Measurements from ENCODE around the gene CNR2. TPM values are rescaled to one million over a fixed set of nuclear protein-coding genes. Genes with fewer than 3 reads are reported as not detected.
A peak's percentile ranks its signal among the peaks of the same experiment; 100 is the strongest.
"Not testable (repeated sequence)": the region's sequence is repeated elsewhere in the genome, so short reads cannot be mapped to it uniquely, and the experiment has no call there.

CNR2 gene
- total and polyA plus RNA-seq, 7 donors = 0.23 to 4.2 TPM; not detected in 5

GRCh38 chr1:23902321-23903278, 10.6 kb downstream of the CNR2 start:
- peaks cover 0 to 8% (median 7%) of the 10 kb centered on the region in 4 donors for H3K4me1 ChIP-seq

GRCh38 chr1:23900017-23900416, 13.1 kb downstream of the CNR2 start:
- H3K27me3 ChIP-seq = peaks cover 3 to 12% (median 11%) of the 10 kb centered on the region in 3 donors
- WGBS, 2 donors = 69 to 80% methylated on average over 8 of the region's 8 CpGs
- H3K4me1 ChIP-seq; DNase-seq; H3K9me3 ChIP-seq; H3K27ac ChIP-seq; intact Hi-C loops (cut with DNase I); H3K4me3 ChIP-seq; H3K36me3 ChIP-seq: not testable (repeated sequence)

More at GRCh38 chr1:23902321-23903278, 10.6 kb downstream of the CNR2 start:
- no peak for DNase-seq
- Histone ChIP-seq H3K9me3 (no peaks in the 10 kb centered on the region), H3K4me3 (peak overlapping the region; percentile 12 to 56 (median 48)), H3K27ac (no peak overlapping the region), H3K36me3 (no peaks in the 10 kb centered on the region), H3K27me3 (peaks cover 3 to 20% (median 11%) of the 10 kb centered on the region in 3 donors)
- intact Hi-C loops (cut with DNase I) = no loop called here
- TF ChIP-seq POLR2AphosphoS5 (IDR thresholded peaks at IDR 0.05) (no peak), CTCF (IDR thresholded peaks at IDR 0.05) (no peak), EP300 (IDR thresholded peaks at IDR 0.05) (no peak), POLR2A (IDR thresholded peaks at IDR 0.05) (no peak)
- WGBS, 2 donors = 22 to 28% methylated on average over 92 of the region's 92 CpGs

GRCh38 chr1:23899070-23899469, 14.1 kb downstream of the CNR2 start:
- DNase-seq = no peak

GRCh38 chr1:23897083-23897482, 16.1 kb downstream of the CNR2 start:
- Histone ChIP-seq H3K27ac (no peak overlapping the region), H3K4me1 (no peaks in the 10 kb centered on the region), H3K4me3 (no peak overlapping the region), H3K9me3 (no peaks in the 10 kb centered on the region), H3K27me3 (no peaks in the 10 kb centered on the region), H3K36me3 (no peaks in the 10 kb centered on the region)
- DNase-seq = no peak
- 72 to 86% methylated on average over 6 of the region's 6 CpGs for WGBS, 2 donors
- TF ChIP-seq CTCF (IDR thresholded peaks at IDR 0.05) (no peak), EP300 (IDR thresholded peaks at IDR 0.05) (no peak), POLR2A (IDR thresholded peaks at IDR 0.05) (no peak), POLR2AphosphoS5 (IDR thresholded peaks at IDR 0.05) (no peak)
- intact Hi-C loops (cut with DNase I) = no loop called here

More at GRCh38 chr1:23899070-23899469, 14.1 kb downstream of the CNR2 start:
- H3K27ac ChIP-seq = no peak overlapping the region
- no peaks in the 10 kb centered on the region for H3K36me3 ChIP-seq
- H3K4me3 ChIP-seq = no peak overlapping the region
- intact Hi-C loops (cut with DNase I) = no loop called here
- H3K27me3 ChIP-seq = peaks cover 3 to 7% (median 7%) of the 10 kb centered on the region in 3 donors
- WGBS, 2 donors = 60 to 70% methylated on average over 3 of the region's 3 CpGs
- H3K9me3 ChIP-seq = no peaks in the 10 kb centered on the region
- TF ChIP-seq POLR2AphosphoS5 (IDR thresholded peaks at IDR 0.05) (no peak), CTCF (IDR thresholded peaks at IDR 0.05) (no peak), POLR2A (IDR thresholded peaks at IDR 0.05) (no peak), EP300 (IDR thresholded peaks at IDR 0.05) (no peak)
- H3K4me1 ChIP-seq = peaks cover 0 to 8% (median 7%) of the 10 kb centered on the region in 4 donors

- no peaks in the 10 kb centered on the region for H3K27me3 ChIP-seq
- no peak for DNase-seq
- no peak overlapping the region for H3K4me3 ChIP-seq
- H3K36me3 ChIP-seq = no peaks in the 10 kb centered on the region
- intact Hi-C loops (cut with DNase I) = no loop called here
- WGBS, 2 donors = 27 to 61% methylated on average over 3 of the region's 3 CpGs
- no peaks in the 10 kb centered on the region for H3K4me1 ChIP-seq
- no peak for TF ChIP-seq EP300 (IDR thresholded peaks at IDR 0.05)
- no peak for TF ChIP-seq POLR2A (IDR thresholded peaks at IDR 0.05)
- TF ChIP-seq CTCF (IDR thresholded peaks at IDR 0.05) = no peak
- TF ChIP-seq POLR2AphosphoS5 (IDR thresholded peaks at IDR 0.05) = no peak
- no peaks in the 10 kb centered on the region for H3K9me3 ChIP-seq
- H3K27ac ChIP-seq = no peak overlapping the region
These were observed 16.7 kb downstream of the CNR2 start for GRCh38 chr1:23896491-23896890.
